PC-9 (cell line): Measurements from ENCODE around the gene KCNK5. TPM values are rescaled to one million over a fixed set of nuclear protein-coding genes. Genes with fewer than 3 reads are reported as not detected.

Source experiments
- BruUV-seq: library from RNA; stranded (reverse); fragments of 400-500 nt; replicated peaks from 2 replicates; lab custom pipeline; 2021; lab: Mats Ljungman, UMichigan
- CTCF ChIA-PET: fragments of 300-600 bp; sonication (Branson Sonifier 250); formaldehyde crosslinking; loops from one replicate; lab custom pipeline; 2022; ENCODE audit warnings: antibody characterized with exemption; lab: Charles Lee
- POLR2A ChIA-PET: fragments of 300-600 bp; sonication (Branson Sonifier 250); formaldehyde crosslinking; loops from one replicate; lab custom pipeline; 2022; ENCODE audit warnings: antibody characterized with exemption; ENCODE audit not compliant: unreplicated experiment; lab: Charles Lee
- DNase-seq, 2 experiments: peaks; one replicate each; pipeline versions ENCODE4 v3.0.0 to v3.0.0-alpha.2; 2015 to 2022; ENCODE audit warnings: mixed read lengths in 1 of 2
- H2AFZ ChIP-seq: fragments of 200-600 bp; sonication (generic); 2 replicates; pipeline ENCODE4 v1.8.1; 2017; ENCODE audit warnings: antibody characterized with exemption
- H3F3A ChIP-seq: fragments of 200-600 bp; sonication (generic); 2 replicates; pipeline ENCODE4 v1.8.1; 2017; ENCODE audit warnings: antibody characterized with exemption, mild to moderate bottlenecking, low read depth; ENCODE audit not compliant: insufficient read depth
- H3K27ac ChIP-seq: fragments of 200-600 bp; sonication (generic); 2 replicates; pipeline ENCODE4 v1.6.1; 2016; ENCODE audit warnings: mixed run types
- H3K27me3 ChIP-seq: fragments of 200-600 bp; sonication (generic); 2 replicates; pipeline ENCODE4 v1.6.1; 2016; ENCODE audit warnings: low read depth, mixed run types; ENCODE audit not compliant: insufficient read depth
- H3K36me3 ChIP-seq: fragments of 200-600 bp; sonication (generic); 2 replicates; pipeline ENCODE4 v1.6.1; 2016; ENCODE audit warnings: low read depth, mixed run types
- H3K4me1 ChIP-seq: fragments of 200-600 bp; sonication (generic); replicated peaks from 2 replicates; pipeline ENCODE4 v1.6.1; 2016; ENCODE audit warnings: mixed run types; ENCODE audit not compliant: insufficient read depth
- H3K4me2 ChIP-seq: fragments of 200-600 bp; sonication (generic); 2 replicates; pipeline ENCODE4 v1.6.1; 2017; ENCODE audit warnings: mixed run types
- H3K4me3 ChIP-seq: fragments of 200-600 bp; sonication (generic); 2 replicates; pipeline ENCODE4 v1.6.1; 2016; ENCODE audit warnings: mixed run types
- H3K79me2 ChIP-seq: fragments of 200-600 bp; sonication (generic); 2 replicates; pipeline ENCODE4 v1.6.1; 2017; ENCODE audit warnings: low read depth, mixed run types
- H3K9me2 ChIP-seq: fragments of 200-600 bp; sonication (generic); 2 replicates; pipeline ENCODE4 v1.8.1; 2017; ENCODE audit warnings: mild to moderate bottlenecking; ENCODE audit not compliant: insufficient read depth
- H3K9me3 ChIP-seq: fragments of 200-600 bp; sonication (generic); 2 replicates; pipeline ENCODE4 v1.8.1; 2016; ENCODE audit warnings: low read depth; ENCODE audit not compliant: insufficient read depth
- H4K20me1 ChIP-seq: fragments of 200-600 bp; sonication (generic); 2 replicates; pipeline ENCODE4 v1.8.1; 2017; ENCODE audit not compliant: insufficient read depth
- CTCF ChIP-seq: fragments of 200-600 bp; sonication (generic); conservative IDR thresholded peaks from 2 replicates; pipeline ENCODE4 v1.6.1; 2017; ENCODE audit warnings: mixed run types, antibody characterized with exemption, mild to moderate bottlenecking, moderate library complexity
- EZH2 ChIP-seq: fragments of 200-600 bp; sonication (generic); IDR thresholded peaks from 2 replicates; pipeline ENCODE4 v1.8.0; 2017; ENCODE audit warnings: antibody characterized with exemption, low read depth
- intact Hi-C: fragments of 100-400 bp; cut with micrococcal nuclease; formaldehyde crosslinking; loops from one replicate; pipeline ENCODE4 v1.10.0; 2022; ENCODE audit not compliant: unreplicated experiment
- total RNA-seq: library from RNA; stranded (reverse); gene quantifications from 2 replicates; pipeline ENCODE4 v1.2.3, GENCODE V29; 2021

Gene KCNK5
- total RNA-seq, 1 experiment from 2014 or later: 11.9 TPM

GRCh38 chr6:39208223-39208739, 21.0 kb downstream of the KCNK5 start:
- no peak overlapping the region for H2AFZ ChIP-seq
- BruUV-seq: no TSS peak
- H3F3A ChIP-seq: peaks cover 36% of the 10 kb centered on the region
- H3K4me3 ChIP-seq: no peak overlapping the region
- H3K27me3 ChIP-seq: no peaks in the 10 kb centered on the region
- H3K27ac ChIP-seq: no peak overlapping the region
- no peaks in the 10 kb centered on the region for H4K20me1 ChIP-seq
- TF ChIP-seq EZH2: no peak
- TF ChIP-seq CTCF: no peak
- peaks cover 89% of the 10 kb centered on the region for H3K79me2 ChIP-seq
- H3K4me2 ChIP-seq: peak overlapping the region; percentile 51; the same call in 1 of the 2 replicates
- H3K9me3 ChIP-seq: no peaks in the 10 kb centered on the region
- ChIA-PET POLR2A (interaction anchor here (0.6 kb wide), 1 partner anchor 31 kb away, joined by 3 read pairs; no protein-coding TSS in a partner anchor), CTCF (no interaction called here)
- no peak for DNase-seq
- intact Hi-C loops: no loop called here
- peaks cover 3% of the 10 kb centered on the region; the same call in 1 of the 2 replicates for H3K36me3 ChIP-seq
- H3K4me1 ChIP-seq: peaks cover 78% of the 10 kb centered on the region
- no peaks in the 10 kb centered on the region for H3K9me2 ChIP-seq

GRCh38 chr6:39207416-39208222, 21.7 kb downstream of the KCNK5 start:
- Histone ChIP-seq H3K4me3 (no peak overlapping the region), H3F3A (peaks cover 42% of the 10 kb centered on the region), H3K27ac (0 out of 2 replicates have a peak overlapping the region, but pooled peaks have one; percentile 18), H3K4me2 (no peak overlapping the region), H4K20me1 (no peaks in the 10 kb centered on the region), H2AFZ (no peak overlapping the region), H3K4me1 (peaks cover 85% of the 10 kb centered on the region), H3K79me2 (peaks cover 89% of the 10 kb centered on the region), H3K27me3 (no peaks in the 10 kb centered on the region), H3K9me3 (no peaks in the 10 kb centered on the region), H3K36me3 (no peaks in the 10 kb centered on the region), H3K9me2 (no peaks in the 10 kb centered on the region)
- no peak for DNase-seq
- intact Hi-C loops: no loop called here
- no TSS peak for BruUV-seq
- TF ChIP-seq CTCF (no peak), EZH2 (no peak)
- ChIA-PET CTCF (no interaction called here), POLR2A (no interaction called here)

GRCh38 chr6:39206250-39206721, 23.0 kb downstream of the KCNK5 start:
- Histone ChIP-seq H3K27me3 (no peaks in the 10 kb centered on the region), H3K27ac (peak overlapping the region; percentile 95), H4K20me1 (no peaks in the 10 kb centered on the region), H3K4me1 (peaks cover 96% of the 10 kb centered on the region), H2AFZ (no peak overlapping the region), H3K4me2 (peak overlapping the region; percentile 75), H3K79me2 (peaks cover 89% of the 10 kb centered on the region), H3K36me3 (no peaks in the 10 kb centered on the region), H3K4me3 (no peak overlapping the region), H3K9me3 (no peaks in the 10 kb centered on the region), H3K9me2 (no peaks in the 10 kb centered on the region), H3F3A (peaks cover 51% of the 10 kb centered on the region)
- DNase-seq: no peak
- no TSS peak for BruUV-seq
- CTCF ChIA-PET: interaction anchor here (0.6 kb wide), 1 partner anchor 10 kb away, joined by 3 read pairs; no protein-coding TSS in a partner anchor
- POLR2A ChIA-PET: interaction anchor here (0.7 kb wide), 1 partner anchor 10 kb away, joined by 3 read pairs; no protein-coding TSS in a partner anchor
- TF ChIP-seq CTCF (no peak), EZH2 (no peak)
- intact Hi-C loops: no loop called here
